Stimulated activated CD4-positive, alpha-beta T cell treated with anti-CD3 and anti-CD28 coated beads, TNF-alpha, amount 100 ng/mL, for 48 hours (primary cell): Measurements from ENCODE around the gene NUCB1.
A peak's percentile ranks its signal among the peaks of the same experiment; 100 is the strongest.
"Not testable (repeated sequence)": the region's sequence is repeated elsewhere in the genome, so short reads cannot be mapped to it uniquely, and the experiment has no call there.

Experiments used
- DNase-seq, 3 donors: peaks; one replicate each; pipeline ENCODE4 v3.0.0-alpha.2; 2020; ENCODE audit warnings: low read depth in 3 of 3

NUCB1 gene

DNA sequence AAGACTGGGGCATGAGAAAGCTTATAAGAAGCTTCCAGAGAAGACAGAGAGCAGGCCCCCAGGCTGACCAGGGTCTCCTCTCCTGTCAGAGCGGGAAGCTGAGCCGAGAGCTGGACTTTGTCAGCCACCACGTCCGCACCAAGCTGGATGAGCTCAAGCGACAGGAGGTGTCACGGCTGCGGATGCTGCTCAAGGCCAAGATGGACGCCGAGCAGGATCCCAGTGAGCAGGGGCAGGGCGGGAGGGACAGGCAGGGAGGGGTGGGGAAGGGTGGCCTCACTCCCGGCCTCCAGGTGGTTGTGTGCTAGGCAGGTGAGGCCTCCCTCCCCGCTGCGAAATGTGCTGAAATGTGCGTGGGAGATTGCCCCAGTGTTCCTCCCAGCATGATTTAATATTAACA is 5.6 kb downstream of the NUCB1 start:
- no peak for DNase-seq

DNA sequence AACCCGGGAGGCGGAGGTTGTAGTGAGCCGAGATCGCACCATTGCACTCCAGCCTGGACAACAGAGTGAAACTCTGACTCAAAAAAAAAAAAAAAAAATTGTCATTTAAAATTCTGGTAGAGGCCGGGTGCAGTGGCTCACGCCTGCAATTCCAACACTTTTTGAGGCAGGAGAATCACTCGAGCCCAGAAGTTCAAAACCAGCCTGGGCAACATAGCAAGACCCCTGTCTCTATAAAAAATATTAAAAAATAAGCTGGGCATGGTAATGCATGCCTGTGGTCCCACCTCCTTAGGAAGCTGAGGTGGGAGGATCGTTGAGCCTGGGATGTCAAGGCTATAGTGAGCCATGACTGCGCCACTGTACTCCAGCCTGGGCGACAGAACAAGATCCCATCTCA is 6.2 kb downstream of the NUCB1 start:
- DNase-seq = no peak

DNA sequence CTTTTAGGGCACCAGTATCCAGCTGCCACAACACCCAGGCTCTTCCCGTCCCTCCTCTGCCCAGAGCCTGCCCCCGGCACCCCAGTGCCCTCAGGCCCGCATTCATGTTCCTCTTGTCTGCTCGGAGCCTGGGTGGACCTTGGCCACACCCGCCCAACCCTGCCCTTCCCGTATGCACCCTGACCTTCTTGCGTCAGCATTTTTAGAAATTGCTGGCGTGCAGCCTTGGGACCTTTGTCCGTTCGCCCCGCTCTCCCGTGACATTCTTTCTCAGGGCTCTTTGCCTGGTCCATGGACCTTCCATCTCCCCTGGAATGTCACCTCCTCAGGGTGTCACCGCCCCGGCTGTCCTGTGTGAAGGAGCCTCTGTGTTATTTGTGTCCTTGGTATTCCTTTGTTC is 7.6 kb downstream of the NUCB1 start:
- no peak for DNase-seq

DNA sequence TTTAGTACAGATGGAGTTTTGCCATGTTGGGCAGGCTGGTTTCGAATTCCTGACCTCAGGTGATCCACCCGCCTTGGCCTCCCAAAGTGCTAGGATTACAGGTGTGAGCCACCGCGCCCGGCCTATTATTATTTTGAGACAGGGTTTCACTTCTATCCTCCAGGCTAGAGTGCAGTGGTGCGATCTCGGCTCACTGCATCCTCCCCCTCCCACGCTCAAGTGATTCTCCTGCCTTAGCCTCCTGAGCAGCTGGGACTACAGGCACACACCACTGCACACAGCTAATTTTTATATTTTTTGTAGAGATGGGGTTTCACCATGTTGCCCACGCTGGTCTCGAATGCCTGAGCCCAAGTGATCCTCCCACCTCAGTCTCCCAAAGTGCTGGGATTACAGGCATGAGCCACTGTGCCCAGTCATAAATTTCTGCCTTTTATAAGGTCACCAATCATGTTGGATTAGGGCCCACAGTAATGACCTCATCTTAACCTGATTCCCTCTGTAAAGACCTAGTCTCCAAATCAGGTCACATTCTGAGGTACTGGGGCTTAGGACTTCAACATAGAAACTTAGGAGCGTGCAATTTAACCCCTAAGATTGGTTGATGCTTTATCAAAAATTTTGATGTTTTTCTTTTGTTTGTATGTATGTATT is 9.4 kb downstream of the NUCB1 start:
- not testable (repeated sequence) for DNase-seq

DNA sequence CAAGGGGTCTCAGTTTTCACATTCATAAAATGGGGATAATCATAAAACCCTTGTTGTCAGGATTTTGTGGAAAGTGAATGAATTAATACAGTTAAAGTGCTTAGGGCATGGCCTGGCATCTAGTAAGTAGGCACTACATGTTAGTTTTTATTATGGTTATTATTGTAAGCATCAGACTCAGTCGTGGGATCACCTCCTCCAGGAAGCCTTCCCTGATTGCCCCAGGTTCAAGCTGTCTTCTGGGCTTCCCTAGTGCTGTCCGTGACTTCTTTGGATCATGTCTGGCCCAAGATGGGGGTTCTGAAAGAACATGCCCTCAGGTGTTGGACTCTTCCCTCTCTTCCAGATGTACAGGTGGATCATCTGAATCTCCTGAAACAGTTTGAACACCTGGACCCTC is 10.7 kb downstream of the NUCB1 start:
- no peak for DNase-seq

DNA sequence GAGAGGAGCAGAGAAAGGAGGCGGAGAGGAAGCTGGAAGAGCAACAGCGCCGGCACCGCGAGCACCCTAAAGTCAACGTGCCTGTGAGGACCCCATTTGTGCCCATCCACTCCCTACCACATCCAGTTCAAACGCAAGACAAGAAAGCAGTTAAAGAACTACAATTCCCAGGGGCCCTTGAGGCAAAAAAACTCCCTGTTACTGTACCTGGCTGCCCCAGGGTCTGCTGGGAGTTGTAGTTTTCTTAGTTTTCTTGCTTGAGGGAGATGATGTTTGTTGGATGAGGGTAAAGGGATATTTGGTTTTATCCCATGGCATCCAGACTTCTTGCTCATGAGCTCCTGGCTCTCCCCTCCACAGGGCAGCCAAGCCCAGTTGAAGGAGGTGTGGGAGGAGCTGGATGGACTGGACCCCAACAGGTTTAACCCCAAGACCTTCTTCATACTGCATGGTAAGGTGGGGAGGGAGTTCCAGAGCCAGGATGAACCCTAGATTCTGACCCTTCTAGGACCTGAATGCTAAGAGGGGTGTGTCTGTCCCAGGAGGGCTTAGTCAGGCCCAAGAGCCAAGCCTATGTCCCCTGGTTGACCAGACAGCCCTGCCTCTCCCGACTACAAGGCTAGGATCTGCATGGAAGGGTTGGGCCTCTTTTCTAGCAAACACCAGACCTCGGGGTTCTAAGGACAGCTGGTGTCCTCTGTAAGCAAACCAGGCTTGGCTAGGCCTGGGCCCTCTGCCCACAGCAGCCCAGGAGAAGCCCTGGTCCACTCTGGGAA is 13.2 kb downstream of the NUCB1 start:
- no peak for DNase-seq

DNA sequence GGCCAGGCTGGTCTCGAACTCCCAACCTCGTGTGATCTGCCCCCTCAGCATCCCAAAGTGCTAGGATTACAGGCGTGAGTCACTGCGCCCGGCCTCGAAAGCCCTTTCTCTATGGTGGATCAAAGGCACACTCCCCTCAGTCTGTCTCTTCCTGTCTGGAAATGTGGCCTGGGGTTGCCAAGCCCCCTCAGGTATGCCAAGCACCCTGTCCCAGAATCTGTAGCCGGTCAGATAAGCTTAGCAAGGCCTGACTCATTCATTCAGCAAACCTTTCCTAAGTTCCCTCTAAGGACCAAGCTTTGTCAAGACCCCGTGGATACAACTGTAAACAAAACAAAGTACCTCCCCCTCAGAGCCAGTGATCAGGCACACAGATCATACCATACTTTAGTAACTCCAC is 14.1 kb downstream of the NUCB1 start:
- DNase-seq = no peak

DNA sequence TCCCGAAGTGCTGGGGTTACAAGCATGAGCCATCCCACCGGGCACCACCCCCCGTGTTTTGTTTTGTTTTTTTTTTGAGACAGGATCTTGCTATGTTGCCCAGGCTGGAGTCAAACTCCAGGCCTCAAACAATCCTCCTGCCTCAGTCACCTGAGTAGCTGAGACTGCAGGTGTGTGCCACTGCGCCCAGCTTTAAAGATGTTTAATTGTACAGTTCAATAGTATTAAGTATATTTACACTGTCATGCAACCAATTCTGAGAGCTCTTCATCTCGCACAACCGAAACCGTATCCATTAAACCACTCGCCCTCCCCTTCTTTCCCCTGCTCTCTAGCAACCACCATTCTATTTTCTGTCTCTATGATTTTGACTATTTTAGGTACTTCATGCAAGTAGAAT is 15.6 kb downstream of the NUCB1 start:
- DNase-seq = no peak

DNA sequence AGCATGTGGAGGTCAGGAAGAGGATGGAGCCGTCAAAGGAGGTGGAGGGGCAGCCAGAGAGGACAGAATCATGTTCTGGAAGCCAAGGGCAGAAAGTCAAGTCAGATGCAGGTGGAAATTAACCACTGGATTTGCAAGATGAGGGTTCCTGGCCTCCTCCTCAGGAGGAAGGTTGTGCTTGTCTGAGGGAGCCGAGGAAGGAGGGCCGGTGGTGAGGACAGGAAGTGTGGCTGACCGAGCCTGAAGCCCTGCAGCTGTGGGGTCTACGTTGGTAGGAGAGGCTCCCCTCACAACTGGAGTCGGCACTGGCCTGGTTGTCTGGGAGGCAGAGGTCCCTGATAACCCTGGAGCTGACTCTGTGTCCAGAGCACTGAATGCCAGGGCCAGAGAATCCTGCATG is 18.0 kb downstream of the NUCB1 start:
- no peak for DNase-seq

DNA sequence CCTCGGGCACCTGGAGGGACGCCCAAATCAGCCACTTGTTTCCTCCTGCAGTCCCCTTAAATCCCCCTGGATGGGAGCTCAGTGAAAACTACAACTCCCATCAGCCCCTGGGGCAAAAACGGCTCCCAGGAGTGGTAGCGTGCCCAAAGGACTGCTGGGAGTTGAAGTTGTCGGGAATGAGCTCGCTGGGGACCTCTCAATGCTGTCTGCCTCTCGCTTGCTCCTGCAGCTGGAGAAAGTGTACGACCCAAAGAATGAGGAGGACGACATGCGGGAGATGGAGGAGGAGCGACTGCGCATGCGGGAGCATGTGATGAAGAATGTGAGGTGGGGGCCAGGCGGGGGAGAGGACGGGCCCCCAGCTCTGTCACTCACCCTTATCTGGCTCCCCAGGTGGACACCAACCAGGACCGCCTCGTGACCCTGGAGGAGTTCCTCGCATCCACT is 18.7 kb downstream of the NUCB1 start:
- no peak for DNase-seq

DNA sequence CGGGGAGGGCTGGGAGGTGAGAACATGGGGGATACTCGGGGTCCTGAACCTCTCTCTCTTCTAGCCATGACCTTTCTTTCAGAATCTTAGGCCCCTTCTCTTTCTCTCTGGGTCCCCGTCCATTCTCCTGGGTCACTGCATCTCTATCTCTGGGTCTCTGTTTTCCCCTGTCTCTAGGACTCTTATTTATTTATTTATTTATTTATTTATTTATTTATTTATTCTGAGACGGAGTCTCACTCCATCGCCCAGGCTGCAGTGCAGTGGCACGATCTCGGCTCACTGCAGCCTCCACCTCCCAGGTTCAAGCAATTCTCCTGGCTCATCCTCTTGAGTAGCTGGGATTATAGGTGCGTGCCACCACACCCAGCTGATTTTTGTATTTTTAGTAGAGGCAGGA is 19.2 kb downstream of the NUCB1 start:
- DNase-seq = not testable (repeated sequence)

DNA sequence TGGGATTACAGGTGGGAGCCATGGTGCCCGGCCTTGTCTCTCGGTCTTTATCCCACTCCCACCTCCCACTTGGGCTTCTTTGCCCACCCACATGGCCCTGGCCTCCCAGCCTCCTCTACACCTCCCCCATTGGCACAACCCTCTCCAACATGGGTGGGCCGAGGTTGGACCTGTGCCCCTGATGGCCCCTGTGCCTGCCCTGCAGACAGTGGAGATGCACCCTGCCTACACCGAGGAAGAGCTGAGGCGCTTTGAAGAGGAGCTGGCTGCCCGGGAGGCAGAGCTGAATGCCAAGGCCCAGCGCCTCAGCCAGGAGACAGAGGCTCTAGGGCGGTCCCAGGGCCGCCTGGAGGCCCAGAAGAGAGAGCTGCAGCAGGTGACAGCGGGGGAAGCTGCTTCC is 20.8 kb downstream of the NUCB1 start:
- no peak for DNase-seq

DNA sequence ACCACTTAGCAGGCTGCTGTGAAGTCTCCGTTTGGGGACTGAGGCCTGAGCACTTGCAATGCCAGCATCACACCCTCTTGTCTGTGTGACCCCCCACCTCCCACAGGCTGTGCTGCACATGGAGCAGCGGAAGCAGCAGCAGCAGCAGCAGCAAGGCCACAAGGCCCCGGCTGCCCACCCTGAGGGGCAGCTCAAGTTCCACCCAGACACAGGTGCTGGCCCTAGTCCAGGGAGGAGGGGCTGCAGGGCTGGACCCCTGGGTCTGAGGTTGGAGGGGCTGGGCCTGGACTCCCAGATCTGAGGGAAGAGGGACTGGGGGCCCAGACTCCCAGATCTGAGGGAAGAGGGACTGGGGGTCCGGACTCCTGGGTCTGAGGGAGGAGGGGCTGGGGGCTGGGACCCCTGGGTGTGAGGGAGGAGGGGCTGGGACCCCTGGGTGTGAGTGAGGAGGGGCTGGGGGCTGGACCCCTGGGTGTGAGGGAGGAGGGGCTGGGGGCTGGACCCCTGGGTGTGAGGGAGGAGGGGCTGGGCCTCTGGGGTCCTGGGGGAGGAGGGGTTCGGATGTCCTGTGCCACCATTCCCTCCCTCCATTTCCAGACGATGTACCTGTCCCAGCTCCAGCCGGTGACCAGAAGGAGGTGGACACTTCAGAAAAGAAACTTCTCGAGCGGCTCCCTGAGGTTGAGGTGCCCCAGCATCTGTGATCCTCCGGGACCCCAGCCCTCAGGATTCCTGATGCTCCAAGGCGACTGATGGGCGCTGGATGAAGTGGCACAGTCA is 21.8 kb downstream of the NUCB1 start:
- no peak for DNase-seq

DNA sequence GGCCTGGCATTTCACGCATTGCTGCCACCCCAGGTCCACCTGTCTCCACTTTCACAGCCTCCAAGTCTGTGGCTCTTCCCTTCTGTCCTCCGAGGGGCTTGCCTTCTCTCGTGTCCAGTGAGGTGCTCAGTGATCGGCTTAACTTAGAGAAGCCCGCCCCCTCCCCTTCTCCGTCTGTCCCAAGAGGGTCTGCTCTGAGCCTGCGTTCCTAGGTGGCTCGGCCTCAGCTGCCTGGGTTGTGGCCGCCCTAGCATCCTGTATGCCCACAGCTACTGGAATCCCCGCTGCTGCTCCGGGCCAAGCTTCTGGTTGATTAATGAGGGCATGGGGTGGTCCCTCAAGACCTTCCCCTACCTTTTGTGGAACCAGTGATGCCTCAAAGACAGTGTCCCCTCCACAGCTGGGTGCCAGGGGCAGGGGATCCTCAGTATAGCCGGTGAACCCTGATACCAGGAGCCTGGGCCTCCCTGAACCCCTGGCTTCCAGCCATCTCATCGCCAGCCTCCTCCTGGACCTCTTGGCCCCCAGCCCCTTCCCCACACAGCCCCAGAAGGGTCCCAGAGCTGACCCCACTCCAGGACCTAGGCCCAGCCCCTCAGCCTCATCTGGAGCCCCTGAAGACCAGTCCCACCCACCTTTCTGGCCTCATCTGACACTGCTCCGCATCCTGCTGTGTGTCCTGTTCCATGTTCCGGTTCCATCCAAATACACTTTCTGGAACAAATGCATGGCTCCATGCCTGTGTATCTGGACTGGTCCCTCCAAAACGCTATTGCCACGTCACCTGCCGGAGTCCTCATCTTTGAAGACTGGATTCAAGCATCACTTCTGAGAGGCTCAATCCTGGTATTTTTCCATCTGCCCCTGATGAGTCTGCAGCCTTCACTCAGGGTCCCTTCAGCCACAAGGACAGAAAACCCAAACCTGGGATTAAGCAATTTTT is 22.7 kb downstream of the NUCB1 start:
- no peak for DNase-seq

DNA sequence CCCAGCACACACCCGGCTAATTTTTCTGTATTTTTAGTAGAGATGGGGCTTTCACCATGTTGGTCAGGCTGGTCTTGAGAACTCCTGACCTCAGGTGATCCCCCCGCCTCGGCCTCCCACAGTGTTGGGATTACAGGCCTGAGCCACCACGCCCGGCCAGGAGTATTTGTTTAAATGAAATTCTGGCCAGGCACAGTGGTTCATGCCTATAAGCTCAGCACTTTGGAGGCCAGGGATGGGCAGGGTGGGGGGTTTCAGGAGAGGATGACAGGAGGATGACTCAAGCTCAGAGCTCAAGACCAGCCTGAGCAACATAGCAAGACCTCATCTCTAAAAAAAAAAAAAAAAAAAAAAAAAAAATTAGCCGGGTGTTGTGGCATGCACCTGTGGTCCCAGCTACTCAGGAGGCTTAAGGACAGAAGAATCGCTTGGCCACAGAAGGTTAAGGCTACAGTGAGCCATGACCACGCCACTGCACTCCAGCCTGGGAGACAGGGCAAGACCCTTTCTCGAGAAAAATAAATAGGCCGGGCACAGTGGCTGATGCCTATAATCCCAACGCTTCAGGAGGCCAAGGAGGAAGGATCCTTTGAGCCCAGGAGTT is 25.2 kb downstream of the NUCB1 start:
- DNase-seq = no peak

DNA sequence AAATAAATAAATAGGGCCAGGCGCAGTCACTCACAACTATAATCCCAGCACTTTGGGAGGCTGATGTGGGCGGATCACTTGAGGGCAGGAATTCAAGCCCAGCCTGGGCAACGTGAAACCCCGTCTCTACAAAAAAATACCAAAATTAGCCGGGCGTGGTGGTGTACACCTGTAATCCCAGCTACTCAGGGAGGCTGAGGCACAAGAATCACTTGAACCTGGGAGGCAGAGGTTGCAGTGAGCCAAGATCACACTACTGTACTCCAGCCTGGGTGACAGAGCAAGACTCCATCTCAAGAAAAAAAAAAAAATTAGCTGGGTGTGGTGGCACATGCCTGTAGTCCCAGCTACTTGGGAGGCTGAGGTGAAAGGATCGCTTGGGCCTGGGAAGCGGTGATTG is 25.8 kb downstream of the NUCB1 start:
- not testable (repeated sequence) for DNase-seq

DNA sequence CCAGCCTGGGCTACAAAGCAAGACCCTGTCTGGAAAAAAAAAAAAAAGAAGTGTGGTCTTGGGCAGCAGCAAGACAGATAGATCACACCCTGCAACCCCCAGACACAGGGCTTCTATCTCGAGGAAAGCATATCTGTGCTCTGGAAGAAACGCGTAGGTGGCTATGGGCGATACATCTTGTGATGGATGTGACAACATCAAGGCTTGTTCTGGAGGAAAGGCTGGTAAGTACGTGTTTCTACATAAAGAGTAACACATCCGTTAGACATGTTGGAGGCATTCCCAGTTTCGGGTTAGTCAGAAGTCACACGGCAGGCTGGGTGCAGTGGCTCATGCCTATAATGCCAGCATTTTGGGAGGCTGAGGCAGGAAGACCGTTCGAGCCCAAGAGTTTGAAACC is 26.8 kb downstream of the NUCB1 start:
- peak in 1 of 3 donors; percentile 15 for DNase-seq

DNA sequence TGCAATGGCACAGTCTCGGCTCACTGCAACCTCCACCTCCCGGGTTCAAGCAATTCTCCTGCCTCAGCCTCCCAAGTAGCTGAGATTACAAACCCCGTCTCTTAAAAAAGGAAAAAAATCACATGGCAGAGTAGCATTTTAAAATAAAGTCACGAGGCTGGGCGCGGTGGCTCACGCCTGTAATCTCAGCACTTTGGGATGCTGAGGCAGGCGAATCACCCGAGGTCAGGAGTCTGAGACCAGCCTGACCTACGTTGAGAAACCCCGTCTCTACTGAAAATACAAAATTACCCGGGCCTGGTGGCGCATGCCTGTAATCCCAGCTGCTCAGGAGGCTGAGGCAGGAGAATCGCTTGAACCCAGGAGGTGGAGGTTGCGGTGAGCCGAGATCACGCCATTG is 27.6 kb downstream of the NUCB1 start:
- not testable (repeated sequence) for DNase-seq

DNA sequence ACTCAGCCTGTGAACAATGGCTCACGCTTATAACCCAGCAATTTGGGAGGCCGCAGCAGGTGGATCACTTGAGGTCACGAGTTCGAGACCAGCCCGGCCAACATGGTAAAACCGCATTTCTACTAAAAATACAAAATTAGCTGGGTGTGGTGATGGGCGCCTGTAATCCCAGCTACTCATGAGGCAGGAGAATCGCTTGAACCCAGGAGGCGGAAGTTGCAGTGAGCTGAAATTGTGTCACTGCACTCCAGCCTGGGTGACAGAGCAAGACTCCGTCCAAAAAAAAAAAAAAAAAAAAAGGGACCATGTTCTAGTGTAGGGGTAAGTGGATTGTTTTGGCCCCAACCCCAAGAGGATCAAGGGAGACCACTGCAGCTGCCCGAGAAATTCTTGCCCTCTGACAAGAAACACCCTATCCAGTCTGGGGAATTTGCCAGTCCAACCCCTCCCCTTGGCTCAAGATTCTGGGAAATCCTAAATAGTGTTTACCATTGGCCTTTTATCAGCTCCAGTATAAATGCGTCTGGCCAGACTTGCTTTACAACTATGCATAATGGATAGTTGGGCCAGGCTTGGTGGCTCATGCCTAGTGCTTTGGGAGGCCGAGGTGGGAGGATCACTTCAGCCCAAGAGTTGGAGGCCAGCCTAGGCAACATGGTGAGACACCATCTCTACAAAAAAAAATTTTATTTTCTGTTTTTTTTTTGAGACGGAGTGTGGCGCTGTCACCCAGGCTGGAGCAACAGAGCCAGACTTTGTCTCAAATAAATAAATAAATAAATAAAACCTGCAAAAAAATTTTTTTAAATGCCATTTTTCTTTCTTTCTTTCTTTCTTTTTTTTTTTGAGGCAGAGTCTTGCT is 28.3 kb downstream of the NUCB1 start:
- no peak for DNase-seq

DNA sequence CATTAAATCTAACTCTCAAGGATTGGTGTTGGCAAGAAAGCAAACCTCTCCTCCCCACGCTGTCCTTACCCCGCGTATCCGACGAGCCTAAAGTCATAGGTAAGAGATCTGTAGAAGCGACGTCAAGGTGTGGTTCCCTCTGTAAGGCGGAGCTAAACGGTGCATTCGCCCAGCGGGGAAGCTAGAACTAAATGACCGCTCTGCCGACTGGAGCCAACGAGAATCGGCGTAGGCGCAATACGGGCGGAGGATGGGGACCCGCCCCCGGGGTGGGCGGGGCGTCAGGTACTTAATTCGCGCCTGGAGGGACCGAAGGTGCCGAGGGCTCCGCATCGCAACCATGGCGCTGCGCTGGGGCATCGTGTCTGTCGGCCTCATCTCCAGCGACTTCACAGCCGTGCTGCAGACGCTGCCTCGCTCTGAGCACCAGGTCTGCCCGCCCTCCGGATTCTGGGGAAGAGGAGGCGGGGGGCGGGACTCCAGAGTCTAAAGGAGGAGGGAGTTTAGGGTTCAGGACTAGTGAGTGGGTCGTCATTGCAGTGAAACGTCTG is 33.3 kb downstream of the NUCB1 start, which contains the start of gene DHDH:
Gene DHDH, plus strand, starts transcription at position 318 of the 551 bp plus-strand sequence. Its CDS starts 23 bp downstream, at position 341.
- DNase-seq = peak; percentile 51 to 70 (median 63)
